Neural crest cell (in vitro differentiated cells): Measurements from ENCODE around the gene SBNO1. TPM values are rescaled to one million over a fixed set of nuclear protein-coding genes. Genes with fewer than 3 reads are reported as not detected.

ENCODE experiments used
- DNase-seq: peaks from one replicate; pipeline ENCODE4 v3.0.0; 2021; ENCODE audit warnings: low read depth, mixed read lengths, low spot score
- H3K27ac Mint-ChIP-seq: one replicate; pipeline ENCODE4 v1.8.0; 2021; ENCODE audit warnings: mild to moderate bottlenecking, mixed read lengths; ENCODE audit not compliant: unreplicated experiment
- H3K27me3 Mint-ChIP-seq: 2 replicates; pipeline ENCODE4 v1.8.0; 2021; ENCODE audit warnings: low read depth, mild to moderate bottlenecking, mixed read lengths
- H3K36me3 Mint-ChIP-seq: 2 replicates; pipeline ENCODE4 v1.8.0; 2021; ENCODE audit warnings: low read depth, mild to moderate bottlenecking, mixed read lengths
- H3K4me1 Mint-ChIP-seq: 2 replicates; pipeline ENCODE4 v1.8.0; 2021; ENCODE audit warnings: mixed read lengths
- H3K4me3 Mint-ChIP-seq: one replicate; pipeline ENCODE4 v1.8.0; 2021; ENCODE audit warnings: mild to moderate bottlenecking, mixed read lengths
- H3K9me3 Mint-ChIP-seq: 2 replicates; pipeline ENCODE4 v1.8.0; 2021; ENCODE audit warnings: mixed read lengths
- total RNA-seq: library from RNA; stranded (reverse); gene quantifications from 2 replicates; pipeline ENCODE4 v1.2.1, GENCODE V29; 2021
- TF ChIP-seq, protein P1 (sequence below): fragments of 200-600 bp; sonication (generic); conservative IDR thresholded peaks from 2 replicates; pipeline ENCODE4 v1.5.0; 2021; ENCODE audit warnings: antibody characterized with exemption, mild to moderate bottlenecking

The SBNO1 gene
- total RNA-seq, 1 donor from 2014 or later = 43.2 TPM

DNA sequence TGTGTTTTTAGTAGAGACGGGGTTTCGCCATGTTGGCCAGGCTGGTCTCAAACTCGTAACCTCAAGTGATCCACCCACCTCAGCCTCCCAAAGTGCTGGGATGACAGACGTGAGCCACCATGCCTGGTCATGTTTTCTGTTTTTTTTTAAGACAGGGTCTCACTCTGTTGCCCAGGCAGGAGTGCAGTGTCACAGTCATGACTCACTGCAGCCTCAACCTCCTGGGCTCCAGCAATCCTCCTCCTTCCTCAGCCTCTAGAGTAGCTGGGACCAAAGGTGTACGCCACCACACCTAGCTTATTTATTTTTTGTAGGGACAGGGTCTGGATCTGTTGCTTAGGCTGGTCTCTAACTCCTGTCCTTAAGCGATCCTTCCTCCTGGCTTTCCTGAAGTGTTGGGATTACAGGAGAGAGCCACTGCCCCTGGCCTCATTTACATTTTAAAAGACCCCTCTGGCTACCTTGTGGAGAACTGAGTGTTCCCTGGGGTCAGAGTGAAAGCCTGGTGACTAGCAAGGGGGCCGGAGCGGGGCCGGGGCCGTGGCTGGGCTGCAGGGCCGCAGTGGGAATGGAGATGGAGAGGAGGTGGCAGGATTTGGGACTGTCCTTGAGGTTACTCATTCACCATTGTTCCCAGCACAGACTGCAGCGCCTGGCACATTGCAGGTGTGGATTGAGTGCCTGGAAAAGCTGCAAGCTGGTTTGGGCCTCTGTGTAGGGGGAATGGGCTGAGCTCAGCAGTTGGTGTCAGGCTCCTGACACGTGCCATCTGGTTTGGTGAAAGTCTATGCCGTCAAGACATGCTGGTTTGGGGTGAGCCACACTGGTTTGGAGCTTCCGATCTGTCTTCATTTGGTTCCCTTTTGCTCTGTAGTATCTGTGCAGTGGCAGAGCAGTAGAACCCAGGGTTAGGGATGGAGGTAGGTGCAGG lies 37.4 kb upstream of the SBNO1 start:
- H3K4me3 Mint-ChIP-seq = no peak overlapping the region
- H3K36me3 Mint-ChIP-seq = peaks cover 8% of the 10 kb centered on the region
- TF ChIP-seq, protein P1, sequence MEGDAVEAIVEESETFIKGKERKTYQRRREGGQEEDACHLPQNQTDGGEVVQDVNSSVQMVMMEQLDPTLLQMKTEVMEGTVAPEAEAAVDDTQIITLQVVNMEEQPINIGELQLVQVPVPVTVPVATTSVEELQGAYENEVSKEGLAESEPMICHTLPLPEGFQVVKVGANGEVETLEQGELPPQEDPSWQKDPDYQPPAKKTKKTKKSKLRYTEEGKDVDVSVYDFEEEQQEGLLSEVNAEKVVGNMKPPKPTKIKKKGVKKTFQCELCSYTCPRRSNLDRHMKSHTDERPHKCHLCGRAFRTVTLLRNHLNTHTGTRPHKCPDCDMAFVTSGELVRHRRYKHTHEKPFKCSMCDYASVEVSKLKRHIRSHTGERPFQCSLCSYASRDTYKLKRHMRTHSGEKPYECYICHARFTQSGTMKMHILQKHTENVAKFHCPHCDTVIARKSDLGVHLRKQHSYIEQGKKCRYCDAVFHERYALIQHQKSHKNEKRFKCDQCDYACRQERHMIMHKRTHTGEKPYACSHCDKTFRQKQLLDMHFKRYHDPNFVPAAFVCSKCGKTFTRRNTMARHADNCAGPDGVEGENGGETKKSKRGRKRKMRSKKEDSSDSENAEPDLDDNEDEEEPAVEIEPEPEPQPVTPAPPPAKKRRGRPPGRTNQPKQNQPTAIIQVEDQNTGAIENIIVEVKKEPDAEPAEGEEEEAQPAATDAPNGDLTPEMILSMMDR = no peak
- no peaks in the 10 kb centered on the region for H3K4me1 Mint-ChIP-seq
- DNase-seq = no peak
- no peaks in the 10 kb centered on the region for H3K27me3 Mint-ChIP-seq
- no peak overlapping the region for H3K27ac Mint-ChIP-seq
- H3K9me3 Mint-ChIP-seq = no peaks in the 10 kb centered on the region

DNA sequence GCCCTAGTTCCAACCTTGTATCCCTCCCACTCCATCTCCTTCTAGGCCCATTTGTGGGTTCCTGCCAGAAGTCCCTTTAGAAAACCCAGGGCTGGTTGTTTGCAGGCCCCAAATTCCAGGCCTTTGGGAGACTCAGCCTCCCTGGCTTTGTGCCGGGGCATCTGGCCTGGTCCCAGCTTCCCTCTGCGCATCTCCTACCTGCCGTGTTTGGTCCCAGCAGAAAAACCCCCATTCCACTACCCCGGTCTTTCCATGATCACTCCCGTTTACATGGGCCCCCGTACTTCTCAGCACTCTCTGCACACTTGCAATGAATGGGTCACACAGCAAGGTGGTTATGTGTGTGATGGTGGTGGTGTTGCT lies 34.6 kb upstream of the SBNO1 start:
- TF ChIP-seq, protein P1 = no peak
- no peak overlapping the region for H3K4me3 Mint-ChIP-seq
- H3K36me3 Mint-ChIP-seq = peaks cover 2% of the 10 kb centered on the region
- H3K27ac Mint-ChIP-seq = peak overlapping the region; percentile 9
- no peaks in the 10 kb centered on the region for H3K9me3 Mint-ChIP-seq
- H3K4me1 Mint-ChIP-seq = no peaks in the 10 kb centered on the region
- no peak for DNase-seq
- H3K27me3 Mint-ChIP-seq = no peaks in the 10 kb centered on the region

DNA sequence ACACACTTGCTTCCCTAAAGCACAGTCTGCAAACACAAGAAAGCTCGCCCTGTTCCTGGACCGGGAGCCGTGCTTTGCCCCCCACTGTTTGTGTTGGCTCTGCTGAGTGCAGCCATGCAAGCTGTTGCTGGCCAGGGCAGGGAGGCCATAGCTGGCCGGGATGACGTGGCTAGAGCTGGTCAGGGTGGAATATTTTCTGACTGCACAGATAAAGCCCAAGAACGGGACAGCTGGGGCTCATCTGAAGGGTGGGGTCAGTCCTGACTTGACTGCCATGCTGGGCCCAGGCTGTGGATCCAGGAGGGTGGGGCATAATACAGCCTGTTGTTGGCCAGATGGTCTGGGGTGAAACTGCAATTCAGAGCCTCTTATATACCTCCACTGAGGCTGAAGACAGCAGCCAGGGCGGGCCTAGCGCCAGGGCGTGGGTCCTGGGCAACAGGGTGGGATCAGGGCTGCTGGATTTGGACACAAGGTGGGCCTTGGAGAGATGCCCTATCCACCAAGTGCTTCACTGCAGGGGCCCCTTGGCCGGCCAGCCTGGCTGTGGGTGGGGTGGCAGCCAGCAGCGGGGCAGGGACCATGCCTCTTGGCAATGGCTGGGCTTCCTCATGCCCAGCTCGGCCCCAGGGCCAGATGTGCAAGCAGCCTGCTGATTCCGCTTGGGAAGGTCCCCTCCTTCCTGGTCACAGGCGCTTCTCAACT lies 34.1 kb upstream of the SBNO1 start:
- Mint-ChIP-seq H3K36me3 (peaks cover 2% of the 10 kb centered on the region), H3K4me3 (no peak overlapping the region), H3K27ac (no peak overlapping the region), H3K27me3 (no peaks in the 10 kb centered on the region), H3K9me3 (no peaks in the 10 kb centered on the region), H3K4me1 (no peaks in the 10 kb centered on the region)
- DNase-seq = no peak
- TF ChIP-seq, protein P1 = no peak

DNA sequence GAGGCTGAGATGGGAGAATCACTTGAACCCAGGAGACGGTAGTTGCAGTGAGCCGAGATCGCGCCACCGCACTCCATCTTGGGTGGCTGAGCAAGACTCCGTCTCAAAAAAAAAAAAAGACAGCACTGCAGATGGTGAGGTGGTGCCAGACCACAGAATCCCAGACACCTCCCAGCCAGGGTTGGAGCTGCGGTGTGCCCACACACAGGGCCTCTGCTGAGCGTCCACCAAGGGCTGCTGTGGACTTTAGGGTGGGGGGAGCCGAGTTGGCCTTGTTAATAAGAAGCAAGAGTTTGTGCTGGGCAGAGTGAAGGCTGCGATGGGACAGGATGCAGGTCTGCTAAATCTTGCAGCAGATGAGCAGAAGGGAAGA lies 33.5 kb upstream of the SBNO1 start:
- Mint-ChIP-seq H3K36me3 (peaks cover 2% of the 10 kb centered on the region), H3K27ac (no peak overlapping the region), H3K4me3 (no peak overlapping the region), H3K27me3 (no peaks in the 10 kb centered on the region), H3K4me1 (no peaks in the 10 kb centered on the region), H3K9me3 (no peaks in the 10 kb centered on the region)
- no peak for DNase-seq
- TF ChIP-seq, protein P1 = no peak

DNA sequence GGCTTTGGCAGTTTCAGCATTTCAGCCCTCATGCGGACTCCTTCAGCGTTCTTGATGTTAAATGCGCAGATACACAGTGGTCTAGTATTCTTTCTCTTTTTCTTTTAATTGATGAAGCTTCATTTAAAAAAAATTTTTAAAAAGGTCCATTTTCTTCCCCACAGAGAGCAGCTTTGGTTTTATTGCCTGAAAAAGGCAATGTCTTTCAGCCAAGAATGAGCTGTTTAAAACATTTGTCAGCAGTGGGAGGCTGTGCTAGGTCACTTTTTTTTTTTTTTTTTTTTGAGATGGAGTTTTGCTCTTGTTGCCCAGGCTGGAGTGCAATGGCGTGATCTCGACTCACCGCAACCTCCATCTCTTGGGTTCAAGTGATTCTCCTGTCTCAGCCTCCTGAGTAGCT lies 32.8 kb upstream of the SBNO1 start:
- no peaks in the 10 kb centered on the region for H3K9me3 Mint-ChIP-seq
- DNase-seq = no peak
- TF ChIP-seq, protein P1 = no peak
- H3K36me3 Mint-ChIP-seq = peaks cover 3% of the 10 kb centered on the region
- H3K27me3 Mint-ChIP-seq = no peaks in the 10 kb centered on the region
- no peaks in the 10 kb centered on the region for H3K4me1 Mint-ChIP-seq
- no peak overlapping the region for H3K4me3 Mint-ChIP-seq
- no peak overlapping the region for H3K27ac Mint-ChIP-seq
